GM23248 (cell line): ENCODE results near the gene RPS6KB2.

Experiments used
- EZH2 ChIP-seq: fragments of 200-600 bp; sonication (generic); IDR thresholded peaks from 2 replicates; pipeline ENCODE4 v1.6.1; 2018; ENCODE audit warnings: antibody characterized with exemption, mild to moderate bottlenecking; ENCODE audit not compliant: insufficient read depth, poor library complexity, severe bottlenecking
- EZH2phosphoT487 ChIP-seq: fragments of 200-600 bp; sonication (generic); IDR thresholded peaks from 2 replicates; pipeline ENCODE4 v1.6.1; 2018; ENCODE audit warnings: antibody characterized with exemption, moderate library complexity, mild to moderate bottlenecking, low read depth; ENCODE audit not compliant: insufficient read depth

DNA sequence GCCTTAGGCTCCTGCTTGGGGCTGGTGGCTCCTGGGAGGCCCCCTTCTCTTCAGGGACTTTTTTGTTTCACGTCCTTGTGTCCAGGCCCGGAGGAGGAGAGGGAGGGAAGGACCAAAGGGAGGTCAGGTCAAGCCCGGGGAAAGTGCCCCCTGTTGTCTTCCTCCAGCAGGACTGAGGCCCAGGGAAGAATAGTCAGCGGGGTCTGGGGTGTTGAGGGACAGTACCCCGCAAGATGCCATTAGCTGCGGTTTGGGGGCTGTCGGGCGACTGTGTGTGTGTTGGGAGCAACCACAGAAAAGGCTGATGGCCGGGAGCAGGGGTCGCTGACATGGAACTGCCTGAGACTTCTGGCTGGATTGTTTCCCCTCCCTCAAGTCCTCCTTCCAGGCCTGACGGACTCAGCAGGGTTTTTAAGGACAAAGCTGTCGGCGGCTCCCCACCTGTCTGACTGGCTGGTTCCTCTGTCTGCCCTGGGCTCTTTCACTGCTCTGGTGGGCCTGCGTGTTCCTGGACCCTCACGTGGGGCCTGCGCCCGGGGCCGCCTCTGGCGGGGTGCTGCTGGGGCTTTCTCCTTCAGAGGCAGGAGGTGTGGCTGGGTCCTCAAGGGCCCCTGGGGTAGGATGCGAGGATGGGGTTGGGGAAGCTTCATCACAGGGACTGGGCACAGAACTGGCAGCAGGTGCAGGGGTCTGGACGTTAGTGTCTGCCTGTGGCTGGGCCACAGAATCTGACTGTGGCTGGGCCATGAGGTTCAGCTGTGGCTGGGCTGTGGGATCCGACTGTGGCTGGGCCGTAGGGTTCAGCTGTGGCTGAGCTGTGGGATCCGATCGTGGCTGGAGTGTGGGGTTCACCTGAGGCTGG is 22.7 kb downstream of the RPS6KB2 start:
- TF ChIP-seq EZH2 (no peak), EZH2phosphoT487 (no peak)
